DMS 273 treated with DMSO at 0.1 percent for 48 hours (cell line): ENCODE data around the gene CLPTM1.
"Not testable (repeated sequence)": the region's sequence is repeated elsewhere in the genome, so short reads cannot be mapped to it uniquely, and the experiment has no call there.

Source experiments
- DNase-seq: peaks from one replicate; lab custom pipeline; 2025; lab: John Stamatoyannopoulos, UW

Gene CLPTM1

GRCh38 chr19:44975444-44975843, 20.3 kb downstream of the CLPTM1 start:
- no peak for DNase-seq

- DNase-seq: no peak
These were observed 28.8 kb downstream of the CLPTM1 start for GRCh38 chr19:44984005-44984404.

- no peak for DNase-seq
These were observed 30.3 kb downstream of the CLPTM1 start for GRCh38 chr19:44985445-44985844.

- no peak for DNase-seq
These were observed 31.2 kb downstream of the CLPTM1 start for GRCh38 chr19:44986389-44986788.

- DNase-seq: no peak
These were observed 32.0 kb downstream of the CLPTM1 start for GRCh38 chr19:44987148-44987675.

- DNase-seq: no peak
These were observed 33.1 kb downstream of the CLPTM1 start for GRCh38 chr19:44988273-44988672.

- peak; percentile 61 for DNase-seq
These were observed 33.8 kb downstream of the CLPTM1 start for GRCh38 chr19:44988896-44989556.

GRCh38 chr19:44990459-44990858, 35.3 kb downstream of the CLPTM1 start:
- DNase-seq: no peak

- no peak for DNase-seq
These were observed 35.8 kb downstream of the CLPTM1 start for GRCh38 chr19:44990966-44991365.

- no peak for DNase-seq
These were observed 37.4 kb downstream of the CLPTM1 start for GRCh38 chr19:44992336-44993163.

GRCh38 chr19:44993526-44993925, 38.3 kb downstream of the CLPTM1 start:
- DNase-seq: no peak

- no peak for DNase-seq
These were observed 38.9 kb downstream of the CLPTM1 start for GRCh38 chr19:44993926-44994537.

GRCh38 chr19:44998025-44998424, 42.8 kb downstream of the CLPTM1 start:
- no peak for DNase-seq

- DNase-seq: not testable (repeated sequence)
These were observed 44.1 kb downstream of the CLPTM1 start for GRCh38 chr19:44999131-44999925.

GRCh38 chr19:45000665-45001064, 45.5 kb downstream of the CLPTM1 start:
- DNase-seq: not testable (repeated sequence)

GRCh38 chr19:45001087-45001739, 46.0 kb downstream of the CLPTM1 start, which contains the start of gene RELB:
Gene RELB, plus strand, starts transcription at chr19:45001464. Its CDS starts 116 bp downstream, at chr19:45001580.
- peak; percentile 39 for DNase-seq

GRCh38 chr19:45003485-45003884, 48.3 kb downstream of the CLPTM1 start:
- DNase-seq: no peak

- DNase-seq: no peak
These were observed 50.6 kb downstream of the CLPTM1 start for GRCh38 chr19:45005787-45006186.

GRCh38 chr19:45008552-45008951, 53.4 kb downstream of the CLPTM1 start:
- DNase-seq: no peak

GRCh38 chr19:45009625-45010255, 54.6 kb downstream of the CLPTM1 start:
- no peak for DNase-seq

GRCh38 chr19:45010306-45010705, 55.1 kb downstream of the CLPTM1 start:
- no peak for DNase-seq
